Measurements from ENCODE around the gene EDAR. TPM values are rescaled to one million over a fixed set of nuclear protein-coding genes. Genes with fewer than 3 reads are reported as not detected.

The EDAR gene
- total and polyA plus RNA-seq, 10 of the 15 experiments (the other 5 are each of a cell fraction or from before 2014, with no cell fraction given), result 0.04 TPM; not detected in 9

DNA sequence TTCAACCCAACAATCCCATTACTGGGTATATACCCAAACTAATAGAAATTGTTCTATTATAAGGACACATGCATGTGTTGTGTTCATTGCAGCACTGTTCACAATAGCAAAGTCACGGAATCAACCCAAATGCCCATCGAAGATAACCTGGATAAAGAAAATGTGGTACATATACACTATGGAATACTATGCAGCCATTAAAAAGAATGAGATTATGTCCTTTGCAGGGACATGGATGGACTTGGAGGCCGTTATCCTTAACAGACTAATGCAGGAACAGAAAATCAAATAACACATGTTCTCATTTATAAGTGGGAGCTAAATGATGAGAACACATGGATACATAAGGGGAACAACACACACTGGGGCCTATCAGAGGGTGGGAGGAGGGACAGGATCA is 136.6 kb downstream of the EDAR start (continued):
- TF ChIP-seq, protein P1, sequence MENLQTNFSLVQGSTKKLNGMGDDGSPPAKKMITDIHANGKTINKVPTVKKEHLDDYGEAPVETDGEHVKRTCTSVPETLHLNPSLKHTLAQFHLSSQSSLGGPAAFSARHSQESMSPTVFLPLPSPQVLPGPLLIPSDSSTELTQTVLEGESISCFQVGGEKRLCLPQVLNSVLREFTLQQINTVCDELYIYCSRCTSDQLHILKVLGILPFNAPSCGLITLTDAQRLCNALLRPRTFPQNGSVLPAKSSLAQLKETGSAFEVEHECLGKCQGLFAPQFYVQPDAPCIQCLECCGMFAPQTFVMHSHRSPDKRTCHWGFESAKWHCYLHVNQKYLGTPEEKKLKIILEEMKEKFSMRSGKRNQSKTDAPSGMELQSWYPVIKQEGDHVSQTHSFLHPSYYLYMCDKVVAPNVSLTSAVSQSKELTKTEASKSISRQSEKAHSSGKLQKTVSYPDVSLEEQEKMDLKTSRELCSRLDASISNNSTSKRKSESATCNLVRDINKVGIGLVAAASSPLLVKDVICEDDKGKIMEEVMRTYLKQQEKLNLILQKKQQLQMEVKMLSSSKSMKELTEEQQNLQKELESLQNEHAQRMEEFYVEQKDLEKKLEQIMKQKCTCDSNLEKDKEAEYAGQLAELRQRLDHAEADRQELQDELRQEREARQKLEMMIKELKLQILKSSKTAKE (IDR thresholded peaks at IDR 0.05; ENCODE audit: low read depth, poor library complexity, severe bottlenecking), result no peak
- TF ChIP-seq JUNB (IDR thresholded peaks at IDR 0.05), result no peak
- TF ChIP-seq, protein P2, sequence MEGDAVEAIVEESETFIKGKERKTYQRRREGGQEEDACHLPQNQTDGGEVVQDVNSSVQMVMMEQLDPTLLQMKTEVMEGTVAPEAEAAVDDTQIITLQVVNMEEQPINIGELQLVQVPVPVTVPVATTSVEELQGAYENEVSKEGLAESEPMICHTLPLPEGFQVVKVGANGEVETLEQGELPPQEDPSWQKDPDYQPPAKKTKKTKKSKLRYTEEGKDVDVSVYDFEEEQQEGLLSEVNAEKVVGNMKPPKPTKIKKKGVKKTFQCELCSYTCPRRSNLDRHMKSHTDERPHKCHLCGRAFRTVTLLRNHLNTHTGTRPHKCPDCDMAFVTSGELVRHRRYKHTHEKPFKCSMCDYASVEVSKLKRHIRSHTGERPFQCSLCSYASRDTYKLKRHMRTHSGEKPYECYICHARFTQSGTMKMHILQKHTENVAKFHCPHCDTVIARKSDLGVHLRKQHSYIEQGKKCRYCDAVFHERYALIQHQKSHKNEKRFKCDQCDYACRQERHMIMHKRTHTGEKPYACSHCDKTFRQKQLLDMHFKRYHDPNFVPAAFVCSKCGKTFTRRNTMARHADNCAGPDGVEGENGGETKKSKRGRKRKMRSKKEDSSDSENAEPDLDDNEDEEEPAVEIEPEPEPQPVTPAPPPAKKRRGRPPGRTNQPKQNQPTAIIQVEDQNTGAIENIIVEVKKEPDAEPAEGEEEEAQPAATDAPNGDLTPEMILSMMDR (IDR thresholded peaks at IDR 0.05 in 2 of 3, conservative IDR thresholded peaks at IDR 0.05 in 1 of 3; ENCODE audit: control insufficient read depth in 2 of 3, extremely low read depth in 1 of 3, insufficient read depth in 1 of 3, low read depth in 3 of 3, low read length in 3 of 3), result no peak
- TF ChIP-seq MXI1 (IDR thresholded peaks at IDR 0.05; ENCODE audit: low read depth, low read length), result no peak

GRCh38 chr2:108847000-108847399 is 142.0 kb downstream of the EDAR start:
- no TSS peak for BruUV-seq (replicated peaks)
- FAIRE-seq (no peak), DNase-seq (ENCODE audit: low read depth, low spot score) (no peak), ATAC-seq (no peak)
- RAD21 ChIA-PET (ENCODE audit: unreplicated experiment), result interaction anchor here (1.2 kb wide), 1 partner anchor 13 kb away, joined by 3 read pairs; no protein-coding TSS in a partner anchor
- Histone ChIP-seq H3K27ac (ENCODE audit: control insufficient read depth, insufficient read depth) (no peak overlapping the region), H3K79me2 (ENCODE audit: control insufficient read depth, insufficient read depth, low read length) (no peaks in the 10 kb centered on the region), H3K4me2 (ENCODE audit: control insufficient read depth, insufficient read depth) (no peak overlapping the region), H3K36me3 (ENCODE audit: control insufficient read depth in 2 of 2, insufficient read depth in 2 of 2, low read length in 1 of 2) (peaks cover 2 to 4% of the 10 kb centered on the region in 2 experiments; a peak in 2 of 4 replicates), H3K9ac (ENCODE audit: control insufficient read depth, insufficient read depth, low read length) (no peak overlapping the region), H2AFZ (ENCODE audit: control insufficient read depth, low read depth, low read length) (no peak overlapping the region), H3K9me3 (replicated peaks; ENCODE audit: control insufficient read depth, insufficient read depth, low read length) (no peaks in the 10 kb centered on the region), H3K4me3 (no peak overlapping the region), H3K27me3 (replicated peaks in 1 of 2; ENCODE audit: control insufficient read depth in 2 of 2, insufficient read depth in 2 of 2, low read length in 1 of 2) (no peaks in the 10 kb centered on the region), H4K20me1 (ENCODE audit: control insufficient read depth, insufficient read depth) (no peaks in the 10 kb centered on the region), H3K4me1 (ENCODE audit: control insufficient read depth, insufficient read depth, low read length) (no peaks in the 10 kb centered on the region)
- in situ Hi-C loops (cut with MboI), result no loop called here
- 100% methylated on average over 1 of the region's 1 CpG for WGBS (ENCODE audit: insufficient coverage, insufficient replicate concordance, low lambda C conversion rate, missing lambda C conversion rate)
- CTCF ChIA-PET, result interaction anchor here (0.6 to 1.5 kb wide), 3 partner anchors 12 to 699 kb away, joined by 3 read pairs; no protein-coding TSS in a partner anchor
- intact Hi-C loops (cut with micrococcal nuclease; ENCODE audit: unreplicated experiment), result no loop called here
- POLR2A ChIA-PET, result interaction anchor here (0.5 kb wide), 1 partner anchor 143 kb away, joined by 3 read pairs; no protein-coding TSS in a partner anchor
- SMC1A ChIA-PET (ENCODE audit: uncharacterized antibody, unreplicated experiment), result interaction anchor here (1.0 to 1.6 kb wide), 3 partner anchors 9 to 17 kb away, joined by 3 to 4 read pairs (median 3); no protein-coding TSS in a partner anchor
- TF ChIP-seq RAD21 (IDR thresholded peaks at IDR 0.05; ENCODE audit: insufficient read depth, low read depth, low read length) (no peak), IKZF2 (IDR thresholded peaks at IDR 0.05) (no peak), ZNF274 (IDR thresholded peaks at IDR 0.05; ENCODE audit: insufficient read depth, insufficient read length) (no peak), ZNF207 (IDR thresholded peaks at IDR 0.05; ENCODE audit: borderline replicate concordance) (no peak), CEBPZ (IDR thresholded peaks at IDR 0.05; ENCODE audit: low read depth, low read length) (no peak)
- TF ChIP-seq, protein P3, sequence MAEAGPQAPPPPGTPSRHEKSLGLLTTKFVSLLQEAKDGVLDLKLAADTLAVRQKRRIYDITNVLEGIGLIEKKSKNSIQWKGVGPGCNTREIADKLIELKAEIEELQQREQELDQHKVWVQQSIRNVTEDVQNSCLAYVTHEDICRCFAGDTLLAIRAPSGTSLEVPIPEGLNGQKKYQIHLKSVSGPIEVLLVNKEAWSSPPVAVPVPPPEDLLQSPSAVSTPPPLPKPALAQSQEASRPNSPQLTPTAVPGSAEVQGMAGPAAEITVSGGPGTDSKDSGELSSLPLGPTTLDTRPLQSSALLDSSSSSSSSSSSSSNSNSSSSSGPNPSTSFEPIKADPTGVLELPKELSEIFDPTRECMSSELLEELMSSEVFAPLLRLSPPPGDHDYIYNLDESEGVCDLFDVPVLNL (IDR thresholded peaks at IDR 0.05; ENCODE audit: low read depth, low read length), result no peak
- TF ChIP-seq, protein P4, sequence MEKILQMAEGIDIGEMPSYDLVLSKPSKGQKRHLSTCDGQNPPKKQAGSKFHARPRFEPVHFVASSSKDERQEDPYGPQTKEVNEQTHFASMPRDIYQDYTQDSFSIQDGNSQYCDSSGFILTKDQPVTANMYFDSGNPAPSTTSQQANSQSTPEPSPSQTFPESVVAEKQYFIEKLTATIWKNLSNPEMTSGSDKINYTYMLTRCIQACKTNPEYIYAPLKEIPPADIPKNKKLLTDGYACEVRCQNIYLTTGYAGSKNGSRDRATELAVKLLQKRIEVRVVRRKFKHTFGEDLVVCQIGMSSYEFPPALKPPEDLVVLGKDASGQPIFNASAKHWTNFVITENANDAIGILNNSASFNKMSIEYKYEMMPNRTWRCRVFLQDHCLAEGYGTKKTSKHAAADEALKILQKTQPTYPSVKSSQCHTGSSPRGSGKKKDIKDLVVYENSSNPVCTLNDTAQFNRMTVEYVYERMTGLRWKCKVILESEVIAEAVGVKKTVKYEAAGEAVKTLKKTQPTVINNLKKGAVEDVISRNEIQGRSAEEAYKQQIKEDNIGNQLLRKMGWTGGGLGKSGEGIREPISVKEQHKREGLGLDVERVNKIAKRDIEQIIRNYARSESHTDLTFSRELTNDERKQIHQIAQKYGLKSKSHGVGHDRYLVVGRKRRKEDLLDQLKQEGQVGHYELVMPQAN (conservative IDR thresholded peaks at IDR 0.05), result no peak
